NB4 (cell line): ENCODE measurements around the gene GPSM3.

Source experiments
- DNase-seq: peaks from one replicate; pipeline ENCODE4 v3.0.0; 2010; ENCODE audit warnings: low read depth
- H3K4me3 ChIP-seq: one replicate; pipeline ENCODE4 v1.5.1; 2011; ENCODE audit warnings: mild to moderate bottlenecking, low read depth, low read length, moderate library complexity
- CTCF ChIP-seq: IDR thresholded peaks from one replicate; pipeline ENCODE4 v1.5.1; 2012; ENCODE audit warnings: low read depth, low read length
- MAX ChIP-seq: IDR thresholded peaks from 2 replicates; pipeline ENCODE4 v1.6.1; 2011; ENCODE audit warnings: low read depth, low read length
- MYC ChIP-seq: IDR thresholded peaks from 2 replicates; pipeline ENCODE4 v1.6.1; 2011; ENCODE audit warnings: low read depth, low read length
- POLR2A ChIP-seq: IDR thresholded peaks from 2 replicates; pipeline ENCODE4 v1.6.1; 2011; ENCODE audit warnings: mild to moderate bottlenecking; ENCODE audit not compliant: insufficient read length; ENCODE audit errors: extremely low read depth

The GPSM3 gene

GRCh38 chr6:32223258-32224235 lies 31.1 kb upstream of the GPSM3 start, which contains the start of gene NOTCH4:
Gene NOTCH4 (minus strand): TSS chr6:32224067. CDS start chr6:32223928, 139 bp downstream.
- no peak for DNase-seq
- H3K4me3 ChIP-seq = no peak within 1 kb of the TSS
- TF ChIP-seq MAX (no peak), POLR2A (no peak)

- no peak for DNase-seq
- no peak overlapping the region for H3K4me3 ChIP-seq
- no peak for TF ChIP-seq MYC
Measured at GRCh38 chr6:32222333-32223230, 30.1 kb upstream of the GPSM3 start.

GRCh38 chr6:32220021-32220420 lies 27.6 kb upstream of the GPSM3 start:
- no peak for TF ChIP-seq CTCF
- no peak for TF ChIP-seq POLR2A
- H3K4me3 ChIP-seq = no peak overlapping the region
- no peak for DNase-seq

- no peak for TF ChIP-seq CTCF
- no peak for TF ChIP-seq MAX
- no peak for TF ChIP-seq POLR2A
- no peak for TF ChIP-seq MYC
- DNase-seq = no peak
- H3K4me3 ChIP-seq = no peak overlapping the region
Measured at GRCh38 chr6:32218167-32218566, 25.7 kb upstream of the GPSM3 start.

GRCh38 chr6:32216998-32217397 lies 24.6 kb upstream of the GPSM3 start:
- DNase-seq = no peak
- H3K4me3 ChIP-seq = no peak overlapping the region
- TF ChIP-seq CTCF = no peak
- no peak for TF ChIP-seq MAX
- TF ChIP-seq MYC = no peak
- TF ChIP-seq POLR2A = no peak

GRCh38 chr6:32216285-32216684 lies 23.8 kb upstream of the GPSM3 start:
- H3K4me3 ChIP-seq = no peak overlapping the region
- DNase-seq = no peak
- no peak for TF ChIP-seq MAX
- TF ChIP-seq CTCF = no peak
- TF ChIP-seq MYC = no peak
- no peak for TF ChIP-seq POLR2A
